ENCODE results near the gene VRK3.
"Not testable (repeated sequence)": the region's sequence is repeated elsewhere in the genome, so short reads cannot be mapped to it uniquely, and the experiment has no call there.

DNA sequence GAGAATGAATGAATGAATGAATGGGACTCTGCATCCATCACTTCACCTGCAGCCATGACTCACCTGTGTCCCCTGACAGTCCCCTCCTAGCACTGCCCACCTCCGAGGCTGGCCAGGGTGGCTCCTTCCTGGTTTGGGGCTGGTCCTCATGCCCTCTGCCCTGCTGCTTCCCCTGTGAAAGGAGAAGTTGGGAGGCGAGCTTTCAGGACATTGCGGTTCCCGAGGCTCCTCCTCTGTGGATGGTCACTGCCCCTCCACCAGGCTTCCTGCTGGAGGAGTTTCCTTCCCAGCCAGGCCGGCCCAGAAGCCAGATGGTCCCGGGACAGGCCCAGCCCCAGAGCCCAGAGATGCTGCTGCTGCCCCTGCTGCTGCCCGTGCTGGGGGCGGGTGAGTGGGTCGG, 55.8 kb downstream of the VRK3 start:
- not testable (repeated sequence) for TF ChIP-seq POLR2A, POLR2AphosphoS5 (IDR thresholded peaks at IDR 0.05)
- TF ChIP-seq, protein P1, sequence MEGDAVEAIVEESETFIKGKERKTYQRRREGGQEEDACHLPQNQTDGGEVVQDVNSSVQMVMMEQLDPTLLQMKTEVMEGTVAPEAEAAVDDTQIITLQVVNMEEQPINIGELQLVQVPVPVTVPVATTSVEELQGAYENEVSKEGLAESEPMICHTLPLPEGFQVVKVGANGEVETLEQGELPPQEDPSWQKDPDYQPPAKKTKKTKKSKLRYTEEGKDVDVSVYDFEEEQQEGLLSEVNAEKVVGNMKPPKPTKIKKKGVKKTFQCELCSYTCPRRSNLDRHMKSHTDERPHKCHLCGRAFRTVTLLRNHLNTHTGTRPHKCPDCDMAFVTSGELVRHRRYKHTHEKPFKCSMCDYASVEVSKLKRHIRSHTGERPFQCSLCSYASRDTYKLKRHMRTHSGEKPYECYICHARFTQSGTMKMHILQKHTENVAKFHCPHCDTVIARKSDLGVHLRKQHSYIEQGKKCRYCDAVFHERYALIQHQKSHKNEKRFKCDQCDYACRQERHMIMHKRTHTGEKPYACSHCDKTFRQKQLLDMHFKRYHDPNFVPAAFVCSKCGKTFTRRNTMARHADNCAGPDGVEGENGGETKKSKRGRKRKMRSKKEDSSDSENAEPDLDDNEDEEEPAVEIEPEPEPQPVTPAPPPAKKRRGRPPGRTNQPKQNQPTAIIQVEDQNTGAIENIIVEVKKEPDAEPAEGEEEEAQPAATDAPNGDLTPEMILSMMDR (IDR thresholded peaks at IDR 0.05), result not testable (repeated sequence)

All from sigmoid colon (tissue), 4 donors.